ENCODE measurements around the gene SLC13A3. TPM values are rescaled to one million over a fixed set of nuclear protein-coding genes. Genes with fewer than 3 reads are reported as not detected.

The SLC13A3 gene
- total and polyA plus RNA-seq, 2 of the 4 experiments (the other 2 are of a cell fraction), result 2.5 to 4.2 TPM

DNA sequence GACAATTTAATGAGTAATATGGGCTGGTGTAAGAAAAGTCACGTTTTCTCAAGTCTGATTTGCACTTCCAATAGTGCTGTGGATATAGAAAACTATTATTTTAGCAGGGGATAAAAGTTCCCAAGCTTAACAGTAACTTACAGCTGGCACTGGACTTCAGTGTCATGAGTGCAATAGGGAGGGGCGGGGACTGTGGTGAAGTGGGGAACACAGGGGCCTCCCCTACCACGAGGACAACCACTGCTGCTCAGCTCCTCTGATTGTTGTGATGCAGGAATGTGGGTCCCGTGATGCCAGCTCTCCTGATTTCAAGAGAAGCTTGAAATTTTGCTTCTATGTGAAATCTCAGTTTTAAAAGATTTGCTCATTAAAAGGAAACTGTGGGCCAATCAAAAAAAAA, 24.0 kb downstream of the SLC13A3 start:
- Histone ChIP-seq H3K27me3 (ENCODE audit: control insufficient read depth, insufficient read depth, low read length) (no peaks in the 10 kb centered on the region; the same call in 1 of the 2 replicates), H3K4me1 (ENCODE audit: control insufficient read depth, insufficient read depth, low read length) (no peaks in the 10 kb centered on the region), H3K9me1 (ENCODE audit: insufficient read depth, low read length) (no peaks in the 10 kb centered on the region), H2AK5ac (ENCODE audit: low read depth, low read length) (no peak overlapping the region), H3K36me3 (ENCODE audit: control insufficient read depth, insufficient read depth, low read length) (no peaks in the 10 kb centered on the region), H2BK5ac (ENCODE audit: low read depth, low read length, poor library complexity, severe bottlenecking) (no peak overlapping the region), H2BK20ac (ENCODE audit: low read depth, low read length) (no peak overlapping the region), H3K23ac (ENCODE audit: low read depth, low read length) (no peak overlapping the region), H3K14ac (replicated peaks; ENCODE audit: low read depth, low read length) (no peak overlapping the region), H3K9ac (ENCODE audit: low read depth, low read length) (no peak overlapping the region), H3K56ac (ENCODE audit: extremely low read depth, insufficient read depth, low read length) (no peak overlapping the region), H4K8ac (ENCODE audit: low read depth in 2 of 2, low read length in 2 of 2) (no peak overlapping the region), H4K20me1 (ENCODE audit: insufficient read depth, low read length) (no peaks in the 10 kb centered on the region), H2BK120ac (ENCODE audit: low read depth, low read length) (no peak overlapping the region), H3K4me2 (ENCODE audit: low read depth, low read length) (no peak overlapping the region), H3K4ac (ENCODE audit: low read depth, low read length) (no peak overlapping the region), H4K91ac (ENCODE audit: insufficient read depth, low read depth, low read length) (no peak overlapping the region), H3K79me1 (ENCODE audit: low read depth in 1 of 2, low read length in 2 of 2) (no peaks in the 10 kb centered on the region), H3K4me3 (ENCODE audit: insufficient read depth, low read depth, low read length) (no peak overlapping the region), H3K9me3 (ENCODE audit: control insufficient read depth, insufficient read depth, low read length) (peaks cover 5% of the 10 kb centered on the region; the same call in 1 of the 2 replicates), H4K5ac (ENCODE audit: low read depth, low read length) (no peak overlapping the region), H3K18ac (ENCODE audit: low read depth, low read length) (no peak overlapping the region), H2BK15ac (ENCODE audit: low read depth, low read length) (no peak overlapping the region), H2AK9ac (replicated peaks; ENCODE audit: low read depth, low read length, poor library complexity) (no peak overlapping the region), H3K27ac (ENCODE audit: insufficient read depth, low read length) (no peak overlapping the region), H2AFZ (replicated peaks; ENCODE audit: low read length, poor library complexity) (no peak overlapping the region)
- dilution Hi-C loops (cut with HindIII; ENCODE audit: low sequenced_read_pairs, unreplicated experiment), result no loop called here
- DNase-seq, result no peak
- in situ Hi-C loops (cut with MboI; ENCODE audit: low sequenced_read_pairs), result no loop called here
- ChIA-PET POLR2A (ENCODE audit: unreplicated experiment) (interaction anchor here (0.6 kb wide), 1 partner anchor 12 kb away, joined by 4 read pairs; no protein-coding TSS in a partner anchor), CTCF (no interaction called here)
- ATAC-seq (ENCODE audit: low read depth), result no peak
- intact Hi-C loops (cut with micrococcal nuclease), result no loop called here
- WGBS, 2 experiments (ENCODE audit: extremely low coverage in 2 of 2, insufficient read length in 1 of 2), result no CpG with 5 or more reads among the region's 4 CpGs
- no peak for TF ChIP-seq MAFK (IDR thresholded peaks at IDR 0.05; ENCODE audit: low read depth, low read length)
- no TSS peak for BruUV-seq (replicated peaks)
